Jurkat, Clone E6-1 (cell line): ENCODE measurements around the gene ZNF385C.
A peak's percentile ranks its signal among the peaks of the same experiment; 100 is the strongest.

Source experiments
- DNase-seq: peaks from one replicate; pipeline ENCODE4 v3.0.0-alpha.2; 2011; ENCODE audit warnings: low read depth, low spot score
- H3K4me3 ChIP-seq: 2 replicates; pipeline ENCODE4 v1.5.1; 2011; ENCODE audit warnings: mild to moderate bottlenecking, low read length, control low read depth, moderate library complexity

The ZNF385C gene

DNA sequence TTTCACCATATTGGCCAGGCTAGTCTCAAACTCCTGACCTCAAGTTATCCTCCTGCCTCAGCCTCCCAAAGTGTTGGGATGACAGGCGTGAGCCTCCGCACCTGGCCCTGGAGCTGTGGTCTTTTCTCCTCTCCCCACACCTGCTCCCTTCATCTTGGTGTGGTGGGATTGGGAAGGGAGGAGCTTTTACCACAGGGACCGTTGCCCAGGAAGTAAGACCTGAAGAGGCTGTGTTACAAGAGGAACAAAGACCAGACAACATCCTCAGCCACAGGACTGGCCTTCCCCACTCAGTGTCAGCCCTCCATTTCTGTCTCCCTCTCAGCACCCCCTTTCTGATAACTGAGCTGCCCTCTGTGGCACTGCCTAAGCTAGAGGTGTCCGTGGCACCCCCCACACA lies 38.5 kb downstream of the ZNF385C start:
- DNase-seq, result peak; percentile 84
- no peak overlapping the region for H3K4me3 ChIP-seq

- DNase-seq, result no peak
- no peak overlapping the region for H3K4me3 ChIP-seq
Observed at GRCh38 chr17:42058063-42058462, 40.2 kb downstream of the ZNF385C start.

- H3K4me3 ChIP-seq, result no peak overlapping the region
- DNase-seq, result no peak
Observed at GRCh38 chr17:42056635-42057034, 41.6 kb downstream of the ZNF385C start.

DNA sequence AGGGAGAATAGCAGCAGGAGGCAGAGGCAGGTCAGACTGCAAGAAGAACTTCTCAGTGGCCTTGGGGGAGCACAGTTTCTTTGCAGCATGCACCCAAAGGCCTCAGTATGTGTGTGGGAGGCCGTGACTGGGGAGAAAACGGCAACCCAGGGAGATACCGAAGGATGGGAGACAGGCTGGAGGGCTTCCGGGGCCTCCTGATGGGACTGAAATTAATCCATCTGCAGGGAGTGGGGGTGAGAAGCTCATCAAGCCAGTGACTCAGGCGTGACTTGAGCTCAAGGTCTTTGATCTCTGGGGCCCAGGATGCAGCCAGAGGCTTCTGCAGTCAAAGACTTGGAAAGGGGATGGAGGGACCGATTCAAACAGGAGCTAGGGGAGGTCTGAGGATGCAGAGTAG lies 42.8 kb downstream of the ZNF385C start:
- H3K4me3 ChIP-seq, result no peak overlapping the region

DNA sequence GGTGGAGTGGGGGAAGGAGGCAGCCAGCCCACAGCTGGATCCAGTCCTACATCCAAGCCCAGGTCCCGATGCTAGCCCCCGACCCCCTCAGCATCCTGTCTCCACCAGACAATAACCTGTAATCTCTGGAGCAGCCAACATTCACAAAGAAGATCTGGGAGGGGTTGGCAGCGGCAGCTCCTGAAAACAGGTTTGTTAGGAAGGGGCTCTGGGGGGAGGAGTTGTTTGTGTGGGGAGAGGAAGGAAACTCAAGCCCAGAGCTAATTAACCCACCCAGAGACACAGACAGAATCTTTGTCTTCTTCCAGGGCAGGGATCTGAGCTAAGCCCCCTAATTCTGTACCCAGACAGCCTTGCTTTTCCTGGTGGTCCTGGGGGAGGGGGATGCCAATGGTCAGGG lies 43.2 kb downstream of the ZNF385C start:
- no peak for DNase-seq
- no peak overlapping the region for H3K4me3 ChIP-seq

More for the DNA sequence above, 42.8 kb downstream of the ZNF385C start:
- no peak for DNase-seq

- H3K4me3 ChIP-seq, result no peak overlapping the region
- DNase-seq, result no peak
Observed at GRCh38 chr17:42053731-42054500, 44.4 kb downstream of the ZNF385C start.

- H3K4me3 ChIP-seq, result no peak overlapping the region
- DNase-seq, result no peak
Observed at GRCh38 chr17:42052346-42052877, 45.9 kb downstream of the ZNF385C start.

- DNase-seq, result no peak
- H3K4me3 ChIP-seq, result no peak overlapping the region
Observed at GRCh38 chr17:42051645-42052044, 46.6 kb downstream of the ZNF385C start.

DNA sequence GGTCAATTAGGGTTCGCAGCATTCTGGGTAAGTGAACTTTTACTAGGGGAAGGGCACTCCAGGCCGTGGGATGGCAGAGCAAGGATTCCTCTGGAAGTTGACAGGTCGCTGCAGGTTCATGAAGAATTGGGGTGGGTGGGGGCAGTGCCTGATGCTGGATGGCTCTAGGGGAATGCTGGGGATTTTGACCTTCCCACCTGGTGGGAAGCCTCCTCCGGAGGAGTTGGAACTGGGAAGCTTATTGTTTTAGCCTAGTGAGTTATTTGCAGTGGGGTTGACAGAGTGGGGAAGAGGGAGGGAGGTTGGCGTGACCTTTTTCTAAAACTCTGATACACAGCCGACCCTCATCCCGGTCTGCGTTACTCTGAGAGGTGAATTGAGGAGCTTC lies 47.3 kb downstream of the ZNF385C start:
- peak overlapping the region; percentile 27 for H3K4me3 ChIP-seq
- no peak for DNase-seq

- peak within 1 kb of the TSS; percentile 51 for H3K4me3 ChIP-seq
- no peak for DNase-seq
Observed at GRCh38 chr17:42050393-42051012, 47.8 kb downstream of the ZNF385C start, which contains the start of gene C17orf113. Gene C17orf113, minus strand, starts transcription at chr17:42050601. Its CDS starts 7,225 bp downstream, at chr17:42043376.

GRCh38 chr17:42049834-42050392 lies 48.4 kb downstream of the ZNF385C start:
- no peak for DNase-seq
- peak overlapping the region; percentile 51 for H3K4me3 ChIP-seq

DNA sequence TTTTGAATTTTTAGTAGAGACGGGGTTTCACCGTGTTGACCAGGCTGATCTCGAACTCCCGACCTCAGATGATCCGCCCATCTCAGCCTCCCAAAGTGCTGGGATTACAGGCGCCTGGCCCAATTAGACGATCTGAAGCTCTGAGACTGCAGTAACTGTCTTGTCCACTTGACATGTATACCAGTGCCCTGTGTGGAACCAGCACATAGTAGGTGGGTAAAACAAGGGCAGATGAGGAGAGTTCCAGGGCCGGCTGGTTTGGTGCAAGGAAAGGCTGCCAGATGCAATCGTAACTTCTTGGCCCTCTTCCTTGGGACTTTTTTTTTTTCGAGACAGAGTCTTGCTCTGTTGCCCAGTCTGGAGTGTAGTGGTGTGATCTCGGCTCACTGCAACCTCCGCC lies 50.9 kb downstream of the ZNF385C start:
- H3K4me3 ChIP-seq, result no peak overlapping the region

DNA sequence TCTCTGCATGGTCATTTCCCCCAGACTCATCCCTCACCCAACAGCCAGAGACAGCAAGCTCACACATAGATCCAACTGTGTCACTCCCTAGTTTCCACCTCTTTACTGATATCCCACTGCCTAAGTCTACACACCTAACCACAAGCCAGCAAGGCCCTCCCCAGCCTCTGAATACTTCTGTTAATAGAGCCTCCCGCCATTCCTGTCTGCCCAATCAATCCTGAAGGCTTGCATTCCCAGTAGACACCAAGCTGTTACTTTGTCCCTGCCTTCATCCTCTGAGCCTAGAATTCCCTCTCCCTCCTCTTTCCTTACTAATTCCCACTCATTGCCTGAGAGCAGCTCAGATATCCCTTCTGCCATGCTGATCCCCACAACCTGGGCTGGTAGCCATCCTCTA lies 52.6 kb downstream of the ZNF385C start:
- no peak for DNase-seq
- no peak overlapping the region for H3K4me3 ChIP-seq

More for the DNA sequence above, 50.9 kb downstream of the ZNF385C start:
- DNase-seq, result no peak

DNA sequence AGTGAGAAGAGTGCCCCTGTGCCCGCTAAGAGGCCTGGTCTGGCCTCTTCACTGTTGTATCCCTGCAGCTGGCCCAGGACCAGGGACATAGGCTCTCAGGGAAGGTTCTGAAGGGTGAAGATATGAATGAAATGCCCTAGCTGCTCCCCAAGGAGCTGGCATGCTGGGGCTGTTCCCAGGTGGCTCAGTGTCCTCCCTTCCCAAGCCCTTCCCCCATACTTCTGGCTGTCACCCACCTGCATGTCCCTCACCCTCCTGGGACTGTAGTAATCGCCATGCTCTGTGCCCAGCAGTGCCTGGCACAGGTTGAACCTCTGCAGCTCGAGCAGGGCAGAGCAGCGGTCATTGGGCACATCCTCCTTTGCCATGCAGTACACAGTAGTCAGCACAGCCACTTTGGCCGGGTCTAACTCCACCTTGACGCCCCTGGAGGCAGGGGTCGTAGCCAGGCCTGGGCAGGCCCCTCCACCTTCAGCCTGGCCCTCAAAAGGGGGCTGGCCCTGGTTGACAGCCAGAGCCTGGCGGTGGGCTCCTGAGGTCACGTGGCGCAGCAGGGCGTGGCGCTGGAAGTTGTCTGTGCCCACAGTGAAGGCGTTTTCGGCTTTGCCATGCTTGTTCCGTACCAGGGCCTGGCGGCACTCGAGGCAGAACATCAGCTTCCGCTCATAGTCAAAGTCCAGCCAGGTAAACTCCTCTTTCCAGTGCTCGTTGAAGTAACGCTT lies 55.5 kb downstream of the ZNF385C start:
- H3K4me3 ChIP-seq, result no peak overlapping the region
- no peak for DNase-seq

GRCh38 chr17:42041619-42042018 lies 56.7 kb downstream of the ZNF385C start:
- DNase-seq, result no peak
- no peak overlapping the region for H3K4me3 ChIP-seq

DNA sequence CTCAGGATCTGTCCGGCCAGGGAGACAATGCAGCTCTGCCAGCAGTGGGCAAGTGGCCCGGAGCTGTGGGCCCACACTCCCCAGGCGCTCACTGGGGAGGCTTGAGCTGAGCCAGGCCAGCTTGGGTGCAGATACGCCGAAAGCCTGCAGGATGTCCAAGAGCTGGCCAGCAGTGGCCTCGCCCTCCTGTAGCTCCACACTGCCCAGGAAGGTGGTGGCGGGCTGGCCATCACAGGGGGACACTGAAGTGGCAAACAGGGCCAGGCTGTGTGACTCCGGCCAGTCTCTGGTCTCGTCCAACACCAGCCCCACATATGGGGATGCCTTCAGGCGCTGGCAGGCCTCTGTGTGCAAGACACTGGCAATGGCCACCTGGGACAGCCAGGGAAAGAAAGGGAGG lies 57.5 kb downstream of the ZNF385C start:
- DNase-seq, result no peak
- no peak overlapping the region for H3K4me3 ChIP-seq

- no peak overlapping the region for H3K4me3 ChIP-seq
- DNase-seq, result no peak
Observed at GRCh38 chr17:42039794-42040763, 58.2 kb downstream of the ZNF385C start.

GRCh38 chr17:42038221-42038973 lies 59.9 kb downstream of the ZNF385C start:
- H3K4me3 ChIP-seq, result no peak overlapping the region
- DNase-seq, result no peak
